ENCODE results near the gene CMKLR1.

Gene CMKLR1

DNA sequence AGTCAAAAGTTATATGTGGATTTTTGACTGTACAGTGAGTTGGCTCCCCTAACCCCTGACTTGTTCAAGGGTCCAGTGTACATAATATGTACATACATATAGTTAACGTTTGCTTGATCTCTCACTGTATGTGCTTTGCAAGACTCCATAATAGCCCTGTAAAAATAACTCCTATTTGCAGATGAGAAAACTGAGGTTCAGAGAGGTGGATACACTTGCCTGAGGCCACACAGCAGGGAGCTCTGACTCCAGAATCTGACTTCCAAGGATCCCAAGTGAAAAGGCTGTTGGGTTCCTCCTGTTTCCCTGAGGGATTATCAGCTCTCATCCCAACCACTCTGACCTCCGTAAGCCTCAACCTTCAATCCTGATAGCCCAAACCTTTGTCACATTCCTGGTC lies 41.7 kb downstream of the CMKLR1 start:
- H3K4me3 ChIP-seq (ENCODE audit: low read depth, low read length), result no peak overlapping the region
- TF ChIP-seq, protein P1, sequence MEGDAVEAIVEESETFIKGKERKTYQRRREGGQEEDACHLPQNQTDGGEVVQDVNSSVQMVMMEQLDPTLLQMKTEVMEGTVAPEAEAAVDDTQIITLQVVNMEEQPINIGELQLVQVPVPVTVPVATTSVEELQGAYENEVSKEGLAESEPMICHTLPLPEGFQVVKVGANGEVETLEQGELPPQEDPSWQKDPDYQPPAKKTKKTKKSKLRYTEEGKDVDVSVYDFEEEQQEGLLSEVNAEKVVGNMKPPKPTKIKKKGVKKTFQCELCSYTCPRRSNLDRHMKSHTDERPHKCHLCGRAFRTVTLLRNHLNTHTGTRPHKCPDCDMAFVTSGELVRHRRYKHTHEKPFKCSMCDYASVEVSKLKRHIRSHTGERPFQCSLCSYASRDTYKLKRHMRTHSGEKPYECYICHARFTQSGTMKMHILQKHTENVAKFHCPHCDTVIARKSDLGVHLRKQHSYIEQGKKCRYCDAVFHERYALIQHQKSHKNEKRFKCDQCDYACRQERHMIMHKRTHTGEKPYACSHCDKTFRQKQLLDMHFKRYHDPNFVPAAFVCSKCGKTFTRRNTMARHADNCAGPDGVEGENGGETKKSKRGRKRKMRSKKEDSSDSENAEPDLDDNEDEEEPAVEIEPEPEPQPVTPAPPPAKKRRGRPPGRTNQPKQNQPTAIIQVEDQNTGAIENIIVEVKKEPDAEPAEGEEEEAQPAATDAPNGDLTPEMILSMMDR (IDR thresholded peaks at IDR 0.05), result no peak
- H3K4me2 ChIP-seq (ENCODE audit: low read length), result no peak overlapping the region
- H3K27me3 ChIP-seq (ENCODE audit: control insufficient read depth, insufficient read depth, low read length), result no peaks in the 10 kb centered on the region
- no peaks in the 10 kb centered on the region for H3K9me3 ChIP-seq (ENCODE audit: control insufficient read depth, low read length)
- H3K36me3 ChIP-seq (ENCODE audit: control insufficient read depth, insufficient read depth, low read length), result no peaks in the 10 kb centered on the region
- H3K27ac ChIP-seq, result no peak overlapping the region
- no peak overlapping the region for H3K9ac ChIP-seq
- H2AFZ ChIP-seq, result no peak overlapping the region
- H3K4me1 ChIP-seq, result peaks cover under 1% of the 10 kb centered on the region
- H3K79me2 ChIP-seq, result no peaks in the 10 kb centered on the region

DNA sequence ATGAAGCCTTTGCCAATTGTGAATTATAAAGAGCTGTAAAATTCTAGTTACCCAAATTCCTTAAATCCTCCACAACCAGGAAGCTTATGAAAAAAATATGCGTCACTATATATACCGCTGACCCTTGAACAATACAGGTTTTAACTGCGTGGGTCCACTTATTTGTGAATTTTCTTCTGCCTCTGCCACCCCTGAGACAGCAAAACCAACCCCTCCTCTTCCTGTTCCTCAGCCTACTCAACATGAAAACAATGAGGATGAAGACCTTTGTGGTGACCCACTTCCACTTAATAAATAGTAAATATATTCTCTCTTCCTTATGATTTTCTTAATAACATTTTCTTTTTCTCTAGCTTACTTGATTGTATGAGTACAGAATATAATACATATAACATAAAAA lies 42.2 kb downstream of the CMKLR1 start:
- H3K36me3 ChIP-seq (ENCODE audit: control insufficient read depth, insufficient read depth, low read length), result no peaks in the 10 kb centered on the region
- H3K9ac ChIP-seq, result no peak overlapping the region
- no peak overlapping the region for H3K4me3 ChIP-seq (ENCODE audit: low read depth, low read length)

DNA sequence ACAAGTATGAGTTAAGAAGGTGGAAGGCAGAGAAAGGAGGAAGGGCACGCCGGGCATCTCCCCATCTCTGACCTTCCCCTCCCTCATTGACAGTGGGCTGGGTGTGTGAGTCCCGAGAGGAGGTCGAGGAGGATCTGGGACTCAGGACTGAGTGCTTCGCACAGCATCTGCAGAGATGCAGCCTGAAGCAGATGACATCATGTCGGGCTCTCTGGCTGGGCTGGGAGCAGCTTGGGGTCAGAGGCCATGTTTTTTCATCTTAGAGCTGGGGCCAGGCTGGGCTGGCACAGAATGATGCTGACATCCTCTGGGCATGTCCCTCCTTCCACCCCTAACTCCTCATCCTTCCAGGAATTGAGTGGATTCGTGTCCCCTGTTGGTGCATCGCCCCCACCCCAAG lies 43.5 kb downstream of the CMKLR1 start:
- Histone ChIP-seq H2AFZ (no peak overlapping the region), H3K36me3 (ENCODE audit: control insufficient read depth, insufficient read depth, low read length) (no peaks in the 10 kb centered on the region), H3K4me2 (ENCODE audit: low read length) (no peak overlapping the region), H3K27ac (no peak overlapping the region), H3K27me3 (ENCODE audit: control insufficient read depth, insufficient read depth, low read length) (no peaks in the 10 kb centered on the region), H3K9me3 (ENCODE audit: control insufficient read depth, low read length) (no peaks in the 10 kb centered on the region), H3K4me3 (ENCODE audit: low read depth, low read length) (no peak overlapping the region), H3K79me2 (no peaks in the 10 kb centered on the region), H3K9ac (no peak overlapping the region), H3K4me1 (no peaks in the 10 kb centered on the region)
- TF ChIP-seq, protein P1 (IDR thresholded peaks at IDR 0.05), result no peak

More for the DNA sequence above, 42.2 kb downstream of the CMKLR1 start:
- no peaks in the 10 kb centered on the region for H3K79me2 ChIP-seq
- H3K4me1 ChIP-seq, result no peaks in the 10 kb centered on the region
- H3K27ac ChIP-seq, result no peak overlapping the region
- H3K4me2 ChIP-seq (ENCODE audit: low read length), result no peak overlapping the region
- no peak overlapping the region for H2AFZ ChIP-seq
- TF ChIP-seq, protein P1 (IDR thresholded peaks at IDR 0.05), result no peak
- H3K9me3 ChIP-seq (ENCODE audit: control insufficient read depth, low read length), result no peaks in the 10 kb centered on the region
- no peaks in the 10 kb centered on the region for H3K27me3 ChIP-seq (ENCODE audit: control insufficient read depth, insufficient read depth, low read length)

DNA sequence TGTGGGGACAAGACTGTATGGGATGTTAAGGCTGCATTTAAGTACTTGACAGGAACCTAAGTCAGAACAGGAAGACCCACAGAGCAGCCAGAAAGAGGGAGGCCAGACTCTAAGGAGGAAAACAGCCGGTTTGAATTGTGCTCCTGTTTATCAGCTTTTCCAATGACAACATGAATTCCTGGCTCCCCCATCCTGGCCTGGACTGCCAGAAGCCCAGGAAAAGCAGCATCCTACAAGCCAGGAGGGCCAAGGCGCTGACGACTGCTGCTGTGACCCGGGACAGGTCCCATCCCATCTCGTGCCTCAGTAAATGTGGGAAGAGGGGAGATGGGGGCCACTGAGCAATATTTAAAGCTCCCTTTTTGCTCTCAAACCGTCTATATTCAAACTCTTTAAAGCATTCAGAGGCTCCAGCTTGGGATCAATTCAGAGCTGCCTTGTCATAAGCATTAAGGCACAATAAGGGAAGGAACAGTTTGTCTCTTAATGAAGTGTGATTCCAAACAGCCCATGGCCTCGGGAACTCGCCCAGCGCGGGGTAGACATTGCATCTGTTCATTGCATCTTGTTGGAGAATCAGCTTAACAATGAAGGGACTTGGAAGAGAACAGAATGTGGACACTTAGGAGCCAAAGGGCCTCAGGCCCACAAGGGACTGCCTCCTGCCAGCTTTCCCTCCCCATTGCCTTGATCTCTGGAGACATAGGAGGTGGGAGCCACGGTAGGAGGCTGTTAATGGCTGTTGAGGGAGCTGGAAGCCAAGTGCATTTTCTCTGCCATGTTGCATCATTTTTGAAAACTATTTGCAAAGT lies 49.6 kb downstream of the CMKLR1 start:
- Histone ChIP-seq H3K9ac (no peak overlapping the region), H3K27me3 (ENCODE audit: control insufficient read depth, insufficient read depth, low read length) (no peaks in the 10 kb centered on the region), H3K36me3 (ENCODE audit: control insufficient read depth, insufficient read depth, low read length) (no peaks in the 10 kb centered on the region), H3K4me1 (no peaks in the 10 kb centered on the region), H3K4me3 (ENCODE audit: low read depth, low read length) (no peak overlapping the region), H3K27ac (no peak overlapping the region), H3K4me2 (ENCODE audit: low read length) (no peak overlapping the region), H2AFZ (no peak overlapping the region), H3K9me3 (ENCODE audit: control insufficient read depth, low read length) (no peaks in the 10 kb centered on the region), H3K79me2 (no peaks in the 10 kb centered on the region)
- TF ChIP-seq, protein P1 (IDR thresholded peaks at IDR 0.05), result no peak

DNA sequence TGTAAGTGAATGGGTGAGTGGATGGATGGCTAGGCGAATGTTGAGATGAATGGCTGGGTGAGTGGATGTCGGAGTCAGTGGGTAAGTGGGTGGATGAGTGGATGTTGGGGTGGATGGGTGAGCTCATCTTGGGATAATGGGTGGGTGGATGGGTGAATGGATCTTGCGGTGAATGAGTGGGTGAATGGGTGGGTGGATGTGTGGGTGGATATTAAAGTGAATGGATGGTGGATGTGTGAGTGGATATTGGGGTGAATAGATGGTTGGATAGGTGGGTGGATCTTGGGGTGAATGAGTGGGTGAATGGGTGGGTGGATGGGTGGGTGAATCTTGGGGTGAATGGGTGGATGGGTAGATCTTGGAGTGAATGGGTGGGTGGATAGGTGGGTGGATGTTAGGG lies 51.9 kb downstream of the CMKLR1 start:
- peaks cover 5% of the 10 kb centered on the region for H3K4me1 ChIP-seq
- H2AFZ ChIP-seq, result no peak overlapping the region
- TF ChIP-seq, protein P1 (IDR thresholded peaks at IDR 0.05), result no peak
- H3K9ac ChIP-seq, result no peak overlapping the region
- no peaks in the 10 kb centered on the region for H3K9me3 ChIP-seq (ENCODE audit: control insufficient read depth, low read length)
- no peaks in the 10 kb centered on the region for H3K36me3 ChIP-seq (ENCODE audit: control insufficient read depth, insufficient read depth, low read length)
- no peak overlapping the region for H3K4me3 ChIP-seq (ENCODE audit: low read depth, low read length)
- no peak overlapping the region for H3K27ac ChIP-seq
- no peaks in the 10 kb centered on the region for H3K79me2 ChIP-seq
- H3K4me2 ChIP-seq (ENCODE audit: low read length), result no peak overlapping the region
- no peaks in the 10 kb centered on the region for H3K27me3 ChIP-seq (ENCODE audit: control insufficient read depth, insufficient read depth, low read length)

Data from parathyroid adenoma (tissue), 2 donors.